PFSK-1 (cell line): ENCODE results near the gene BASP1.

Experiments used
- FOXP2 ChIP-seq: optimal IDR thresholded peaks from 2 replicates; pipeline ENCODE3; 2011; ENCODE audit warnings: borderline replicate concordance, control low read depth, inconsistent platforms; ENCODE audit not compliant: insufficient read depth; ENCODE audit errors: extremely low read length, extremely low read depth
- POLR2AphosphoS5 ChIP-seq: IDR thresholded peaks from 2 replicates; pipeline ENCODE4 v1.6.1; 2012; ENCODE audit warnings: low read depth, mild to moderate bottlenecking, control low read depth, low read length, moderate library complexity
- SIN3A ChIP-seq: IDR thresholded peaks from 2 replicates; pipeline ENCODE4 v1.6.1; 2012; ENCODE audit warnings: mild to moderate bottlenecking, low read length, moderate library complexity, borderline replicate concordance; ENCODE audit not compliant: insufficient read depth
- TAF1 ChIP-seq: IDR thresholded peaks from 2 replicates; pipeline ENCODE4 v1.6.1; 2012; ENCODE audit warnings: low read length, control low read depth, borderline replicate concordance; ENCODE audit not compliant: insufficient read depth
- TF ChIP-seq, protein P1 (sequence below), 2 experiments: IDR thresholded peaks; 2 replicates each; pipeline versions ENCODE4 v1.6.1 to v1.8.0; 2011 to 2012; ENCODE audit warnings: low read depth in 2 of 2, low read length in 2 of 2, control low read depth in 1 of 2, inconsistent platforms in 1 of 2, mild to moderate bottlenecking in 1 of 2, moderate library complexity in 1 of 2; ENCODE audit not compliant: insufficient read depth in 1 of 2

DNA sequence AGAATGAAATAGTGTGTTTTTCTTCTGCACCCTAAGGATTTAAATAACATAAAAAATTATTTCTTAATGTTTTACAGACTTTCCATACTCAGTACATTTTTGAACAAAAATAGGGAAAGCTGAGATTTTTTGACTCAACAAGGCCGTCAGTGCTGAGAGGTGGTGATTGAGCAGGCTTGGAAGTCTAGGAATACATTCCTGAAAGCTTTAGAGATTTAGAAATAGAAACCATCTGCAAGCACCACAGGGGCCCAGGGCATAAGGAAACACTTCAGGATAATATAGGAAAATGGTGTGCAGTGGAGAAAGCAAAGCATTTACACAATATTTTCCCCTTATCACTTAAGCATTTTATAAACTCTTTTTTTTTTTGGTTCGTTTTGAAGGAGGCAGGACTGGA lies 5.2 kb downstream of the BASP1 start:
- TF ChIP-seq, protein P1, sequence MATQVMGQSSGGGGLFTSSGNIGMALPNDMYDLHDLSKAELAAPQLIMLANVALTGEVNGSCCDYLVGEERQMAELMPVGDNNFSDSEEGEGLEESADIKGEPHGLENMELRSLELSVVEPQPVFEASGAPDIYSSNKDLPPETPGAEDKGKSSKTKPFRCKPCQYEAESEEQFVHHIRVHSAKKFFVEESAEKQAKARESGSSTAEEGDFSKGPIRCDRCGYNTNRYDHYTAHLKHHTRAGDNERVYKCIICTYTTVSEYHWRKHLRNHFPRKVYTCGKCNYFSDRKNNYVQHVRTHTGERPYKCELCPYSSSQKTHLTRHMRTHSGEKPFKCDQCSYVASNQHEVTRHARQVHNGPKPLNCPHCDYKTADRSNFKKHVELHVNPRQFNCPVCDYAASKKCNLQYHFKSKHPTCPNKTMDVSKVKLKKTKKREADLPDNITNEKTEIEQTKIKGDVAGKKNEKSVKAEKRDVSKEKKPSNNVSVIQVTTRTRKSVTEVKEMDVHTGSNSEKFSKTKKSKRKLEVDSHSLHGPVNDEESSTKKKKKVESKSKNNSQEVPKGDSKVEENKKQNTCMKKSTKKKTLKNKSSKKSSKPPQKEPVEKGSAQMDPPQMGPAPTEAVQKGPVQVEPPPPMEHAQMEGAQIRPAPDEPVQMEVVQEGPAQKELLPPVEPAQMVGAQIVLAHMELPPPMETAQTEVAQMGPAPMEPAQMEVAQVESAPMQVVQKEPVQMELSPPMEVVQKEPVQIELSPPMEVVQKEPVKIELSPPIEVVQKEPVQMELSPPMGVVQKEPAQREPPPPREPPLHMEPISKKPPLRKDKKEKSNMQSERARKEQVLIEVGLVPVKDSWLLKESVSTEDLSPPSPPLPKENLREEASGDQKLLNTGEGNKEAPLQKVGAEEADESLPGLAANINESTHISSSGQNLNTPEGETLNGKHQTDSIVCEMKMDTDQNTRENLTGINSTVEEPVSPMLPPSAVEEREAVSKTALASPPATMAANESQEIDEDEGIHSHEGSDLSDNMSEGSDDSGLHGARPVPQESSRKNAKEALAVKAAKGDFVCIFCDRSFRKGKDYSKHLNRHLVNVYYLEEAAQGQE (IDR thresholded peaks at IDR 0.05; ENCODE audit: insufficient read depth in 1 of 2, low read depth in 2 of 2, low read length in 2 of 2), result no peak
- TF ChIP-seq SIN3A (no peak), TAF1 (no peak), POLR2AphosphoS5 (no peak), FOXP2 (no peak)
